Measurements from ENCODE around the gene ARL3.
"Not testable (repeated sequence)": the region's sequence is repeated elsewhere in the genome, so short reads cannot be mapped to it uniquely, and the experiment has no call there.

ARL3 gene

GRCh38 chr10:102670065-102670670 lies 44.0 kb downstream of the ARL3 start:
- DNase-seq: no peak

GRCh38 chr10:102669206-102670064 lies 44.8 kb downstream of the ARL3 start:
- no peak for DNase-seq

DNA sequence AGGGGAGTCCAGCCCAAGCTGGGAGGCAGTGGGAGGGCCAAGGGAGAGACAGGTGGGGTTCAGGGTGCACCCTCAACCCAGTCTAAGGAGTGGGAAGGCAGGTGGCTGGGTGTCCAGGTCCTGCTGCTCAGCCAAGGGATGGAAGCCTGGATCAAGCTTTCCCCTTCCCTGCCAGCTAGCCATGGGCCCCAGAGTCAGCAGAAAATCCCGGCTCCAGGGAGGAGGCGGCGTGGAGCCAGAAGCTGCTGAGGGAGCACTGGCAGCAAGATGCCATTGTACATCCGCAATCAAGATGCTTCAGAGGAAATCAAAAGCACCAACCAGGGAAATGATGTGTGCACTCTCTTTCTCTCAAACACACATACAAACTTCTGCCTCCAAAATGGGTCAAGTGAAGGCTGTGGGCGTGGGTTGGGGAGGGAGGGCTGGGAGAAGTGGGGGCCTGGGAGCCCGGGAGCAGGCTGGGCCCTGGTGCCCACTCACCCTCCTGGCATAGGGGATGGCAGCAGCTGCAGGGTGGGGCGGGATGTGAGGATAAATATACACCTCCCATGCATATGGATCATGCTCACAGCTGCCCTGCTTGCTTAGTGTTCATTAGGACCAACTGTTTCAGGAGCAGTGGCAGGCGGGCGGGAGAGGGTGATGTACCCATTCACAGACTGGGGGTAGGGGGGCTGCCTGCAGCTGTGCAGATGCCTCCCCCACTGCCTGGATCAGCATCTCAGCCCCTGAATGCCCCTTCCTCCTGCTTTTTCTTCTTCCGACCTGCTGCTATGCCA lies 45.7 kb downstream of the ARL3 start:
- DNase-seq: no peak

- not testable (repeated sequence) for DNase-seq
Observed at GRCh38 chr10:102667411-102667810, 46.8 kb downstream of the ARL3 start.

- no peak for DNase-seq
Observed at GRCh38 chr10:102665904-102666509, 48.2 kb downstream of the ARL3 start.

GRCh38 chr10:102661658-102662028 lies 52.6 kb downstream of the ARL3 start:
- DNase-seq: no peak

GRCh38 chr10:102660888-102661657 lies 53.1 kb downstream of the ARL3 start:
- DNase-seq: no peak

- DNase-seq: no peak
Observed at GRCh38 chr10:102658802-102659201, 55.4 kb downstream of the ARL3 start.

- no peak for DNase-seq
Observed at GRCh38 chr10:102657984-102658724, 56.0 kb downstream of the ARL3 start.

GRCh38 chr10:102657451-102657850 lies 56.7 kb downstream of the ARL3 start:
- DNase-seq: no peak

DNA sequence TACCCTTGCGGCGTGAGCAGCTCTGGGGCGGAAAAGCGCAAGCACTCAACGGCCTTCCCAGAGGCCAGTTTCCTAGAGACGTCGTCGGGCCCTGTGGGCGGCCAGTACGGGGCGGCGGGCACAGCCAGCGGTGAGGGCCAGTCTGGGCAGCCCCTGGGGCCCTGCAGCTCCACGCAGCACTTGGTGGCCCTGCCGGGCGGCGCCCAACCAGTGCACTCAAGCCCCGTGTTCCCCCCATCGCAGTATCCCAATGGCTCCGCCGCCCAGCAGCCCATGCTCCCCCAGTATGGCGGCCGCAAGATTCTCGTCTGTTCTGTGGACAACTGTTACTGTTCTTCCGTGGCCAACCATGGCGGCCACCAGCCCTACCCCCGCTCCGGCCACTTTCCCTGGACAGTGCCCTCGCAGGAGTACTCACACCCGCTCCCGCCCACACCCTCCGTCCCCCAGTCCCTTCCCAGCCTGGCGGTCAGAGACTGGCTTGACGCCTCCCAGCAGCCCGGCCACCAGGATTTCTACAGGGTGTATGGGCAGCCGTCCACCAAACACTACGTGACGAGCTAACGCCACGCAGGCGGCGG lies 57.3 kb downstream of the ARL3 start:
- DNase-seq: no peak

GRCh38 chr10:102656026-102656425 lies 58.2 kb downstream of the ARL3 start:
- no peak for DNase-seq

GRCh38 chr10:102654969-102655368 lies 59.2 kb downstream of the ARL3 start:
- DNase-seq: no peak

DNA sequence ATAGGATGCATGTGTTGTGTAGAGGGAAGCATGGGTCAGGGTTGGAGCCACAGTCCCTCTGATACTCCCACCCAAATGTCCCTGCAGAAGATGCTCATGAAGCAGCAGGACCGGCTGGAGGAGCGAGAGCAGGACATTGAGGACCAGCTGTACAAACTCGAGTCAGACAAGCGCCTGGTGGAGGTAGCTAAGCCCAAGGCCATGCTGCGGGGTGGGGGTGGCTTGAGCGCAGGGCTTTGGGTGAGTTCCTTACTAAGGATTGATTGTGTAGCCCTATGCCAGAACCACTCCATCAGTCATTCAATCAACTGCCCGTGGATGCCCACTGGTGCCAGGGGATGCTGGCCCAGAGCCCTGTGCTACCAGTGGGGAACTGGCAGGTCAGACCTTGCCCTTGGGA lies 59.6 kb downstream of the ARL3 start:
- no peak for DNase-seq

DNA sequence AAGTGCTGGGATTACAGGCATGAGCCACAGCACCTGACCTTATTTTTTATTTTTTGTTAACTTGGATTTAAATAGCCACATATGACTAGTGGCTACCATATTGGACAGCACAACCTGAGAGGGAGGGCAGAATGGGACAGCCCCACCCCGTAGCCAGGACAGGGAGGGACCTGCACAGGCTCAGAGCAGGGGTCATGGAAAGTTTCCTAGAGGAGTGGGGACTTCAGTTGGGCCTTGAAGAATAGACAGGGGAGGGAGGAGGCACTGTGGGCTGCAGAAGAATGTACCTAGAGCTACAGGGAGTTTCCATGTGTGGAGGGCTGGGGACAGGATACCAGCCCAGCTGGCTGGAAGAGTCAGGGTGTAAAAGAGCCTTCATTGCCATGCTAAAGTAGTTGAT lies 61.1 kb downstream of the ARL3 start:
- no peak for DNase-seq

DNA sequence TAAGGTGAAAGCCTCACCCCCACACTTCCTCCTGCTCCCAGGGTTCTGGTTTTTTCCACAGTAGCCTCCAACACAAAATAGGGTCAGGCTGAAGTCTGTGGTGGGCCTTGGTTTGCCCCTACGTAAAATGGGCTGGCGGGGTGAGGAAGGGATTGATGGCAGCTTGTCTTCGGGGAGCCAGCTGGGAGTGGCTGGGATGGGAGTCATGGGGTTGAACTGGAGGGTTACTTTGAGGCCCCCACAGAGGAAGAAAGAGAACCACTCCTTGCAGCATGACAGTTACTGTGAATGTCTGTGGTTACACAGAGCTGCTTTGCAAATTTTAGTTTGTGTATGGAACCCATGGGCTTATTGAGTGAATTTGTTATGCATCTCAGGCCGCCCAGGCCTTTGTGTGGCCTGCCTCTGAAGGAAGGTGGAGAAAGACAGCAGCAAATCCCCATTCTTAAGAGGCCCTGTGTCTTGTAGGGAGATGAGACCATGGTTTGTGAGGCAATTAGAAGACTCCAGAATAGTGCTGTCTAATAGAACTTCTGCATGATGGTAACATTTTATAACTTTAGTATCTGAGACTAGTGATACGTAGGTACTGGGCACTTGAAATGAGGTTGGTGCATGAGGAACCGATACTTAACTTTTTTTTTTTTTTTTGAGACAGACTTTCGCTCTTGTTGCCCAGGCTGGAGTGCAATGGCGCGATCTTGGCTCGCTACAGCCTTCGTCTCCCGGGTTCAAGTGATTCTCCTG lies 61.9 kb downstream of the ARL3 start:
- DNase-seq: no peak

- no peak for DNase-seq
Observed at GRCh38 chr10:102651455-102652169, 62.6 kb downstream of the ARL3 start.

GRCh38 chr10:102650655-102651454 lies 63.3 kb downstream of the ARL3 start:
- DNase-seq: no peak

Data from KG1 (cell line).